Keratinocyte (primary cell): Measurements from ENCODE around the gene C1orf122. TPM values are rescaled to one million over a fixed set of nuclear protein-coding genes. Genes with fewer than 3 reads are reported as not detected.

Experiments used
- DNase-seq: peaks from one replicate; pipeline ENCODE4 v3.0.0-alpha.2; 2011; ENCODE audit warnings: low read depth, missing footprints, low spot score
- FAIRE-seq: peaks from 2 replicates; lab custom pipeline; 2011; peaks lifted over from hg19 to GRCh38; lab: Jason Lieb, UNC
- H2AFZ ChIP-seq: 2 replicates; pipeline ENCODE4 v1.6.0; 2012; ENCODE audit warnings: low read length, control low read depth, inconsistent platforms; ENCODE audit not compliant: control insufficient read depth
- H3K27ac ChIP-seq: 2 replicates; pipeline ENCODE4 v1.5.1; 2011; ENCODE audit warnings: low read length; ENCODE audit not compliant: control insufficient read depth, insufficient read depth
- H3K27me3 ChIP-seq: 3 replicates; pipeline ENCODE4 v1.6.0; 2011; ENCODE audit warnings: low read length; ENCODE audit not compliant: control insufficient read depth, insufficient read depth; ENCODE audit errors: extremely low read depth
- H3K36me3 ChIP-seq, 2 experiments: 2 replicates in 1 of 2; 3 replicates in 1 of 2; pipeline ENCODE4 v1.5.1; 2011; ENCODE audit warnings: low read length in 2 of 2, mild to moderate bottlenecking in 1 of 2; ENCODE audit not compliant: control insufficient read depth in 2 of 2, insufficient read depth in 2 of 2; ENCODE audit errors: extremely low read depth in 1 of 2
- H3K4me1 ChIP-seq: 3 replicates; pipeline ENCODE4 v1.5.1; 2011; ENCODE audit warnings: low read length; ENCODE audit not compliant: control insufficient read depth, insufficient read depth; ENCODE audit errors: extremely low read depth
- H3K4me2 ChIP-seq: 3 replicates; pipeline ENCODE4 v1.6.0; 2011; ENCODE audit warnings: low read depth, low read length; ENCODE audit not compliant: control insufficient read depth, insufficient read depth; ENCODE audit errors: extremely low read depth
- H3K4me3 ChIP-seq, 3 experiments: fragments of 200-600 bp in 1 of 3; sonication (generic) in 1 of 3; 2 replicates in 2 of 3; 3 replicates in 1 of 3; pipeline ENCODE4 v1.5.1; 2011 to 2016; ENCODE audit warnings: low read length in 3 of 3, mild to moderate bottlenecking in 3 of 3, control low read depth in 2 of 3, inconsistent platforms in 1 of 3, low read depth in 1 of 3, mixed read lengths in 1 of 3, mixed run types in 1 of 3, moderate library complexity in 1 of 3; ENCODE audit not compliant: control insufficient read depth in 2 of 3, insufficient read depth in 2 of 3; ENCODE audit errors: extremely low read depth in 1 of 3
- H3K79me2 ChIP-seq: 2 replicates; pipeline ENCODE4 v1.6.0; 2012; ENCODE audit warnings: low read length; ENCODE audit not compliant: control insufficient read depth, insufficient read depth
- H3K9ac ChIP-seq: 3 replicates; pipeline ENCODE4 v1.6.0; 2011; ENCODE audit warnings: low read length; ENCODE audit not compliant: control insufficient read depth, insufficient read depth; ENCODE audit errors: extremely low read depth
- H3K9me1 ChIP-seq: 3 replicates; pipeline ENCODE4 v1.6.0; 2011; ENCODE audit warnings: low read length; ENCODE audit not compliant: control insufficient read depth, insufficient read depth; ENCODE audit errors: extremely low read depth
- H3K9me3 ChIP-seq: 2 replicates; pipeline ENCODE4 v1.5.1; 2012; ENCODE audit warnings: low read depth, low read length; ENCODE audit not compliant: control insufficient read depth
- H4K20me1 ChIP-seq: 3 replicates; pipeline ENCODE4 v1.6.0; 2011; ENCODE audit warnings: low read length; ENCODE audit not compliant: control insufficient read depth, insufficient read depth; ENCODE audit errors: extremely low read depth
- CTCF ChIP-seq, 3 experiments: IDR thresholded peaks in 1 of 3; conservative IDR thresholded peaks in 1 of 3; optimal IDR thresholded peaks in 1 of 3; 2 replicates in 2 of 3; 3 replicates in 1 of 3; pipeline versions ENCODE3 to v1.5.1; 2011; ENCODE audit warnings: low read length in 3 of 3, mild to moderate bottlenecking in 3 of 3, moderate library complexity in 2 of 3, control low read depth in 1 of 3, inconsistent platforms in 1 of 3; ENCODE audit not compliant: insufficient read depth in 2 of 3; ENCODE audit errors: extremely low read depth in 1 of 3
- EZH2 ChIP-seq: IDR thresholded peaks from one replicate; pipeline ENCODE4 v1.6.1; 2012; ENCODE audit warnings: inconsistent platforms, mild to moderate bottlenecking, low read length, moderate library complexity
- dilution Hi-C: fragments of 300-500 bp; cut with MboI; formaldehyde crosslinking; loops from one replicate; pipeline ENCODE4 v1.7.0; 2020; ENCODE audit warnings: low sequenced_read_pairs; ENCODE audit not compliant: extremely low pct_ligation_motif_present
- polyA plus RNA-seq, 5 experiments: library from polyadenylated mRNA; depleted of rRNA in 3 of 5; stranded (reverse) in 3 of 5; stranded (forward) in 1 of 5; unstranded in 1 of 5; fragments of >200 nt; gene quantifications; 1 replicate in 1 of 5; 2 replicates in 3 of 5; 3 replicates in 1 of 5; pipeline versions ENCODE4 v1.2.1 to v1.2.3, GENCODE V29; 2011 to 2012; ENCODE audit warnings: missing spikeins in 2 of 5, low read depth in 1 of 5, low replicate concordance in 1 of 5

Gene C1orf122
- polyA plus RNA-seq, 1 donor (not counting 4 experiments of a cell fraction or from before 2014, with no cell fraction given), result 25.8 TPM

- DNase-seq, result no peak
- no peak overlapping the region for H2AFZ ChIP-seq
- dilution Hi-C loops, result no loop called here
- no peak for TF ChIP-seq EZH2
- no peak for TF ChIP-seq CTCF (optimal IDR thresholded peaks at IDR 0.05 in 1 of 3, IDR thresholded peaks at IDR 0.05 in 1 of 3, conservative IDR thresholded peaks at IDR 0.05 in 1 of 3; ENCODE audit: extremely low read depth in 1 of 3, insufficient read depth in 2 of 3, low read length in 3 of 3)
- H3K4me3 ChIP-seq, result no peak overlapping the region
- H3K9ac ChIP-seq, result no peak overlapping the region
- H3K36me3 ChIP-seq, result peaks cover 24 to 27% of the 10 kb centered on the region in 2 experiments
- FAIRE-seq, result no peak
- peaks cover 6% of the 10 kb centered on the region for H3K9me1 ChIP-seq
- H3K27me3 ChIP-seq, result no peaks in the 10 kb centered on the region
- no peak overlapping the region for H3K4me2 ChIP-seq
- H3K4me1 ChIP-seq, result peaks cover 15% of the 10 kb centered on the region
- H4K20me1 ChIP-seq, result peaks cover 7% of the 10 kb centered on the region
- no peaks in the 10 kb centered on the region for H3K9me3 ChIP-seq
- H3K27ac ChIP-seq, result no peak overlapping the region
- H3K79me2 ChIP-seq, result peaks cover 47% of the 10 kb centered on the region
Measured at GRCh38 chr1:37809942-37810341, 2.4 kb downstream of the C1orf122 start.

- TF ChIP-seq CTCF (optimal IDR thresholded peaks at IDR 0.05 in 1 of 3, IDR thresholded peaks at IDR 0.05 in 1 of 3, conservative IDR thresholded peaks at IDR 0.05 in 1 of 3; ENCODE audit: extremely low read depth in 1 of 3, insufficient read depth in 2 of 3, low read length in 3 of 3) (peak; percentile 73 to 98 (median 73)), EZH2 (no peak)
- no peak overlapping the region for H2AFZ ChIP-seq
- H3K27me3 ChIP-seq, result no peaks in the 10 kb centered on the region
- no peak overlapping the region for H3K27ac ChIP-seq
- H4K20me1 ChIP-seq, result peaks cover 7% of the 10 kb centered on the region
- H3K9ac ChIP-seq, result no peak overlapping the region
- no peak for DNase-seq
- H3K4me1 ChIP-seq, result peaks cover 15% of the 10 kb centered on the region
- no peak overlapping the region for H3K4me3 ChIP-seq
- H3K4me2 ChIP-seq, result no peak overlapping the region
- peaks cover 23% of the 10 kb centered on the region in 2 experiments for H3K36me3 ChIP-seq
- no peaks in the 10 kb centered on the region for H3K9me3 ChIP-seq
- H3K9me1 ChIP-seq, result peaks cover 6% of the 10 kb centered on the region
- peak; percentile 71 for FAIRE-seq
- H3K79me2 ChIP-seq, result peaks cover 37% of the 10 kb centered on the region
- dilution Hi-C loops, result no loop called here
Measured at GRCh38 chr1:37811027-37811655, 3.6 kb downstream of the C1orf122 start.
